Measurements from ENCODE around the gene KPNB1.

Gene KPNB1

DNA sequence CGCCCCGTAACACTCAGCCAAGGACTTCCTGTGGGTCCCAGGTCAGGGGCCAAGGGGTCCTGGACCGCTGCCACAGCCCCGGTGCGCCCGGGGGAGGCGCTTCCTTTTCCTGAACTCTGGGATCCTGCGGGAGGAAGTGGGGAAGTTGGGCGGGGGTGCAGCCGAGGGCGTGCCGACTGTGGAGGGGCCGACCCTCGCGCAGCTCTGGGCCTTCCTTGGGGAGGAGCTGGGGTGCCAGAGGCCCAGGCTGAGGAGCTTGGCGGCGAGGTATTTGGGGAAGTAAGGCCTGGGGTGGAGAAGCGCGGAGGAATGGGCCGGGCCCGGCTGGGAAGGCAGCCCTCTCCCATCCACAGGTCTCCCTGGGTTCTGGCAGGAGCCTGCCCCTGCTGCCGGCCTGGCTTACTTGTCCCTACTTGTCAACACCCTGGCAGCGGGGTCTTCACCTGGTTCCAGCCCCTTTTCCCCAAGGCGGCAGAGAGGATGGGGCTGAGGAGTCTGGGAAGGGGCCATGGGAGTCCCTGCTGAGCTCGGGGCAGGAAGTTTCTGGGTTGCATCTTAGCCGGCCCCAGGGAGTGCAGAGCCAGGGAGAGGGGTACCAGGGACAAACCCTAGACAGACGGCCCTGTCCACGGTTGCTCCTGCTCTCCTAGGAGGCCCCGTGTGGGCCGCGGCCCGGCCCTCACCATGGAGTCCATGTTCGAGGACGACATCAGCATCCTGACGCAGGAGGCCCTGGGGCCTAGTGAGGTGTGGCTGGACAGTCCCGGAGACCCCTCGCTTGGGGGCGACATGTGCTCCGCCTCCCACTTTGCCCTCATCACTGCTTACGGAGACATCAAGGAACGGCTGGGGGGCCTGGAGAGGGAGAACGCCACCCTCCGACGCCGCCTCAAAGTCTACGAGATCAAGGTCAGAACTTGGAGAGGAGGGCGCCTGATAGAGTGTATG is 46.0 kb downstream of the KPNB1 start:
- CTCF ChIA-PET: interaction anchor here (2.5 to 4.2 kb wide), 3 partner anchors 8 to 23 kb away, joined by 10 to 41 read pairs (median 25); no protein-coding TSS in a partner anchor
- no peak overlapping the region for H3K4me3 ChIP-seq (ENCODE audit: low read depth, low read length)
- POLR2A ChIA-PET: interaction anchor here (1.8 to 2.2 kb wide), 2 partner anchors 46 to 126 kb away, joined by 4 to 7 read pairs; partner anchors contain the start of genes KPNB1 and OSBPL7

DNA sequence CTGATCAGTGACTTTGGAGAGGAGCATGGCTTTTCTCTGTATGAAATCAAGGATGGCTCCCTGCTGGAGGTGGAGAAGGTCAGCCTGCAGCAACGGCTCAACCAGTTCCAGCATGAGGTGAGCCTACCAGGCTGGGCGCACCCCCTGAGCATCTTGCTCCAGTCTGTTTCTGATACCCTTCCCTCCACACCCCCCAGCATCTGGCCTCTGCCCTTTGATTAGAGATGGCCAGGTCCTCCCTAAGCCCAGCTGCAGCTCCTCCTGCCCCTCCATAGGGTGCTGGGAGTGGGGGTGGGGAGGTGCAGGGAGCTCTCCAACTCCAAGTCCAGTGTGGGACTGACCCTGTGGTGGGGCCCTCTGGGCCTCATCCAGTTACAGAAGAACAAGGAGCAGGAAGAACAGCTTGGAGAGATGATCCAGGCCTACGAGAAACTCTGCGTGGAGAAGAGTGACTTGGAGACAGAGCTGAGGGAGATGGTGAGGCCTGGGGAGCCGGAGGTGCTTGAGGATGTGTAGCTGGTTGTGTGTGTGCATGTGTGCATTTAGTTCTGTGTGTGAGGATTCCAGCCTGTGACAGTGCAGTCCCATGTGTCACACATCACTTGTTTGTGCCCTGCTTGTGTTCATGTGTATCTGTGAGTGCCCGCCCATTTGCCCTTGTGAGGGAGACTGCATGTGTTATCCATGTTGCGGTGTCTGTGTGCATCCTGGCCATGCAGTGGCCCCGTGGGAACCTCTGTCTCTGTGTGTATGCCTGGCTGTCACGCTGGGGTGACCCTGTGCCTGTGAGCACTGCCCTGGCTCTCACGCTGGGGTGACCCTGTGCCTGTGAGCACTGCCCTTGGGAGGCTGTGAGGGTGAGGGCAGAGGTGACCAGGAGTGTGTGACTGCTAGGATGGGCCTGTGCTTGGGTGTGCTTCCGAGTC is 47.3 kb downstream of the KPNB1 start:
- H3K36me3 ChIP-seq (ENCODE audit: control insufficient read depth in 2 of 2, insufficient read depth in 1 of 2, low read length in 2 of 2): peaks cover 5 to 40% of the 10 kb centered on the region in 2 experiments; a peak in 2 of 3 replicates
- H3K27ac ChIP-seq (ENCODE audit: extremely low read depth, low read depth, low read length): no peak overlapping the region
- no peaks in the 10 kb centered on the region for H3K9me3 ChIP-seq (ENCODE audit: control insufficient read depth, insufficient read depth, low read depth, low read length)
- ChIA-PET POLR2A (interaction anchor here (0.8 to 1.5 kb wide), 4 partner anchors 9 to 22 kb away, joined by 3 to 9 read pairs (median 4); no protein-coding TSS in a partner anchor), CTCF (interaction anchor here (0.6 to 5.9 kb wide), 19 partner anchors 9 to 753 kb away, joined by 3 to 58 read pairs (median 4); partner anchors contain the start of gene KPNB1)
- no peak overlapping the region for H3K4me3 ChIP-seq (ENCODE audit: low read depth, low read length)
- peaks cover 12% of the 10 kb centered on the region for H3K4me1 ChIP-seq (ENCODE audit: control insufficient read depth, insufficient read depth, low read length)
- TF ChIP-seq ZNF600 (tag by site-specific recombination; IDR thresholded peaks at IDR 0.05) (0 out of 2 replicates have a peak, but pooled peaks have one; percentile 31), ZFP69B (tag by site-specific recombination; IDR thresholded peaks at IDR 0.05) (0 out of 2 replicates have a peak, but pooled peaks have one; percentile 27), ZBTB20 (tag by site-specific recombination; IDR thresholded peaks at IDR 0.05) (peak; percentile 53; the same call in 1 of the 2 replicates), REPIN1 (tag by site-specific recombination; IDR thresholded peaks at IDR 0.05; ENCODE audit: low read depth) (no peak), ZNF416 (tag by site-specific recombination; IDR thresholded peaks at IDR 0.05) (no peak), ZBTB17 (tag by site-specific recombination; IDR thresholded peaks at IDR 0.05) (peak; percentile 64), YY1 (tag by site-specific recombination; IDR thresholded peaks at IDR 0.05) (no peak)
- TF ChIP-seq, protein P1, sequence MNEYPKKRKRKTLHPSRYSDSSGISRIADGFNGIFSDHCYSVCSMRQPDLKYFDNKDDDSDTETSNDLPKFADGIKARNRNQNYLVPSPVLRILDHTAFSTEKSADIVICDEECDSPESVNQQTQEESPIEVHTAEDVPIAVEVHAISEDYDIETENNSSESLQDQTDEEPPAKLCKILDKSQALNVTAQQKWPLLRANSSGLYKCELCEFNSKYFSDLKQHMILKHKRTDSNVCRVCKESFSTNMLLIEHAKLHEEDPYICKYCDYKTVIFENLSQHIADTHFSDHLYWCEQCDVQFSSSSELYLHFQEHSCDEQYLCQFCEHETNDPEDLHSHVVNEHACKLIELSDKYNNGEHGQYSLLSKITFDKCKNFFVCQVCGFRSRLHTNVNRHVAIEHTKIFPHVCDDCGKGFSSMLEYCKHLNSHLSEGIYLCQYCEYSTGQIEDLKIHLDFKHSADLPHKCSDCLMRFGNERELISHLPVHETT (tag by site-specific recombination; IDR thresholded peaks at IDR 0.05): no peak
- TF ChIP-seq, protein P2, sequence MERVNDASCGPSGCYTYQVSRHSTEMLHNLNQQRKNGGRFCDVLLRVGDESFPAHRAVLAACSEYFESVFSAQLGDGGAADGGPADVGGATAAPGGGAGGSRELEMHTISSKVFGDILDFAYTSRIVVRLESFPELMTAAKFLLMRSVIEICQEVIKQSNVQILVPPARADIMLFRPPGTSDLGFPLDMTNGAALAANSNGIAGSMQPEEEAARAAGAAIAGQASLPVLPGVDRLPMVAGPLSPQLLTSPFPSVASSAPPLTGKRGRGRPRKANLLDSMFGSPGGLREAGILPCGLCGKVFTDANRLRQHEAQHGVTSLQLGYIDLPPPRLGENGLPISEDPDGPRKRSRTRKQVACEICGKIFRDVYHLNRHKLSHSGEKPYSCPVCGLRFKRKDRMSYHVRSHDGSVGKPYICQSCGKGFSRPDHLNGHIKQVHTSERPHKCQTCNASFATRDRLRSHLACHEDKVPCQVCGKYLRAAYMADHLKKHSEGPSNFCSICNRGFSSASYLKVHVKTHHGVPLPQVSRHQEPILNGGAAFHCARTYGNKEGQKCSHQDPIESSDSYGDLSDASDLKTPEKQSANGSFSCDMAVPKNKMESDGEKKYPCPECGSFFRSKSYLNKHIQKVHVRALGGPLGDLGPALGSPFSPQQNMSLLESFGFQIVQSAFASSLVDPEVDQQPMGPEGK (tag by site-specific recombination; IDR thresholded peaks at IDR 0.05): 0 out of 2 replicates have a peak, but pooled peaks have one; percentile 22
- TF ChIP-seq, protein P3, sequence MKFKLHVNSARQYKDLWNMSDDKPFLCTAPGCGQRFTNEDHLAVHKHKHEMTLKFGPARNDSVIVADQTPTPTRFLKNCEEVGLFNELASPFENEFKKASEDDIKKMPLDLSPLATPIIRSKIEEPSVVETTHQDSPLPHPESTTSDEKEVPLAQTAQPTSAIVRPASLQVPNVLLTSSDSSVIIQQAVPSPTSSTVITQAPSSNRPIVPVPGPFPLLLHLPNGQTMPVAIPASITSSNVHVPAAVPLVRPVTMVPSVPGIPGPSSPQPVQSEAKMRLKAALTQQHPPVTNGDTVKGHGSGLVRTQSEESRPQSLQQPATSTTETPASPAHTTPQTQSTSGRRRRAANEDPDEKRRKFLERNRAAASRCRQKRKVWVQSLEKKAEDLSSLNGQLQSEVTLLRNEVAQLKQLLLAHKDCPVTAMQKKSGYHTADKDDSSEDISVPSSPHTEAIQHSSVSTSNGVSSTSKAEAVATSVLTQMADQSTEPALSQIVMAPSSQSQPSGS (tag by site-specific recombination; IDR thresholded peaks at IDR 0.05; ENCODE audit: low read depth): no peak

More for the DNA sequence above, 46.0 kb downstream of the KPNB1 start:
- H3K36me3 ChIP-seq (ENCODE audit: control insufficient read depth in 2 of 2, insufficient read depth in 1 of 2, low read length in 2 of 2): peaks cover 5 to 35% of the 10 kb centered on the region in 2 experiments; a peak in 2 of 3 replicates
- no peak overlapping the region; the same call in 1 of the 2 replicates for H3K27ac ChIP-seq (ENCODE audit: extremely low read depth, low read depth, low read length)
- H3K9me3 ChIP-seq (ENCODE audit: control insufficient read depth, insufficient read depth, low read depth, low read length): no peaks in the 10 kb centered on the region
- peaks cover 12% of the 10 kb centered on the region for H3K4me1 ChIP-seq (ENCODE audit: control insufficient read depth, insufficient read depth, low read length)
- TF ChIP-seq, protein P4, sequence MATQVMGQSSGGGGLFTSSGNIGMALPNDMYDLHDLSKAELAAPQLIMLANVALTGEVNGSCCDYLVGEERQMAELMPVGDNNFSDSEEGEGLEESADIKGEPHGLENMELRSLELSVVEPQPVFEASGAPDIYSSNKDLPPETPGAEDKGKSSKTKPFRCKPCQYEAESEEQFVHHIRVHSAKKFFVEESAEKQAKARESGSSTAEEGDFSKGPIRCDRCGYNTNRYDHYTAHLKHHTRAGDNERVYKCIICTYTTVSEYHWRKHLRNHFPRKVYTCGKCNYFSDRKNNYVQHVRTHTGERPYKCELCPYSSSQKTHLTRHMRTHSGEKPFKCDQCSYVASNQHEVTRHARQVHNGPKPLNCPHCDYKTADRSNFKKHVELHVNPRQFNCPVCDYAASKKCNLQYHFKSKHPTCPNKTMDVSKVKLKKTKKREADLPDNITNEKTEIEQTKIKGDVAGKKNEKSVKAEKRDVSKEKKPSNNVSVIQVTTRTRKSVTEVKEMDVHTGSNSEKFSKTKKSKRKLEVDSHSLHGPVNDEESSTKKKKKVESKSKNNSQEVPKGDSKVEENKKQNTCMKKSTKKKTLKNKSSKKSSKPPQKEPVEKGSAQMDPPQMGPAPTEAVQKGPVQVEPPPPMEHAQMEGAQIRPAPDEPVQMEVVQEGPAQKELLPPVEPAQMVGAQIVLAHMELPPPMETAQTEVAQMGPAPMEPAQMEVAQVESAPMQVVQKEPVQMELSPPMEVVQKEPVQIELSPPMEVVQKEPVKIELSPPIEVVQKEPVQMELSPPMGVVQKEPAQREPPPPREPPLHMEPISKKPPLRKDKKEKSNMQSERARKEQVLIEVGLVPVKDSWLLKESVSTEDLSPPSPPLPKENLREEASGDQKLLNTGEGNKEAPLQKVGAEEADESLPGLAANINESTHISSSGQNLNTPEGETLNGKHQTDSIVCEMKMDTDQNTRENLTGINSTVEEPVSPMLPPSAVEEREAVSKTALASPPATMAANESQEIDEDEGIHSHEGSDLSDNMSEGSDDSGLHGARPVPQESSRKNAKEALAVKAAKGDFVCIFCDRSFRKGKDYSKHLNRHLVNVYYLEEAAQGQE (tag by site-specific recombination; IDR thresholded peaks at IDR 0.05): no peak
- TF ChIP-seq SP7 (tag by site-specific recombination; IDR thresholded peaks at IDR 0.05) (no peak), ZNF792 (tag by site-specific recombination; IDR thresholded peaks at IDR 0.05) (no peak), ZIC2 (tag by site-specific recombination; IDR thresholded peaks at IDR 0.05) (no peak), ZNF2 (tag by site-specific recombination; IDR thresholded peaks at IDR 0.05) (no peak), ZNF791 (tag by site-specific recombination; IDR thresholded peaks at IDR 0.05) (no peak), MYNN (tag by site-specific recombination; IDR thresholded peaks at IDR 0.05; ENCODE audit: borderline replicate concordance) (no peak)
- TF ChIP-seq, protein P5, sequence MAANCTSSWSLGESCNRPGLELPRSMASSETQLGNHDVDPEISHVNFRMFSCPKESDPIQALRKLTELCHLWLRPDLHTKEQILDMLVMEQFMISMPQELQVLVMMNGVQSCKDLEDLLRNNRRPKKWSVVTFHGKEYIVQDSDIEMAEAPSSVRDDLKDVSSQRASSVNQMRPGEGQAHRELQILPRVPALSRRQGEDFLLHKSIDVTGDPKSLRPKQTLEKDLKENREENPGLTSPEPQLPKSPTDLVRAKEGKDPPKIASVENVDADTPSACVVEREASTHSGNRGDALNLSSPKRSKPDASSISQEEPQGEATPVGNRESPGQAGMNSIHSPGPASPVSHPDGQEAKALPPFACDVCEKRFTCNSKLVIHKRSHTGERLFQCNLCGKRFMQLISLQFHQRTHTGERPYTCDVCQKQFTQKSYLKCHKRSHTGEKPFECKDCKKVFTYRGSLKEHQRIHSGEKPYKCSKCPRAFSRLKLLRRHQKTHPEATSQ (tag by site-specific recombination; IDR thresholded peaks at IDR 0.05): no peak
